Neural cell (in vitro differentiated cells): ENCODE results near the gene CFAP99. TPM values are rescaled to one million over a fixed set of nuclear protein-coding genes. Genes with fewer than 3 reads are reported as not detected.
"Not testable (repeated sequence)": the region's sequence is repeated elsewhere in the genome, so short reads cannot be mapped to it uniquely, and the experiment has no call there.

Source experiments
- H2AFZ ChIP-seq: fragments of 200-600, 300-800 bp; sonication (generic), shearing (Covaris generic); 2 replicates; pipeline ENCODE4 v1.6.0; 2014; ENCODE audit warnings: low read depth, mild to moderate bottlenecking, antibody characterized with exemption, low read length, moderate library complexity
- H3F3A ChIP-seq: fragments of 200-600 bp; shearing (Covaris generic); 2 replicates; pipeline ENCODE4 v1.6.1; 2016; ENCODE audit warnings: mild to moderate bottlenecking, moderate library complexity, mixed read lengths, antibody characterized with exemption, low read length; ENCODE audit not compliant: insufficient read depth, poor library complexity, severe bottlenecking
- H3K27ac ChIP-seq: fragments of 200-600, 300-800 bp; sonication (generic), shearing (Covaris generic); 2 replicates; pipeline ENCODE4 v1.5.1; 2014; ENCODE audit warnings: mild to moderate bottlenecking, low read length, moderate library complexity
- H3K27me3 ChIP-seq: fragments of 300-800, 200-600 bp; sonication (generic), shearing (Covaris generic); 2 replicates; pipeline ENCODE4 v1.6.0; 2014; ENCODE audit warnings: mild to moderate bottlenecking, low read depth, low read length, moderate library complexity; ENCODE audit not compliant: insufficient read depth
- H3K36me3 ChIP-seq: fragments of 300-800, 200-600 bp; sonication (generic), shearing (Covaris generic); 2 replicates; pipeline ENCODE4 v1.5.1; 2014; ENCODE audit warnings: mild to moderate bottlenecking, antibody characterized with exemption, low read length, moderate library complexity; ENCODE audit not compliant: insufficient read depth
- H3K4me2 ChIP-seq: fragments of 300-800, 200-600 bp; sonication (generic), shearing (Covaris generic); 2 replicates; pipeline ENCODE4 v1.6.0; 2014; ENCODE audit warnings: mild to moderate bottlenecking, low read length
- H3K4me3 ChIP-seq: fragments of 300-800, 200-600 bp; sonication (generic), shearing (Covaris generic); 2 replicates; pipeline ENCODE4 v1.5.1; 2014; ENCODE audit warnings: mild to moderate bottlenecking, low read length, moderate library complexity
- H3K79me2 ChIP-seq: fragments of 200-600 bp; shearing (Covaris generic); replicated peaks from 2 replicates; pipeline ENCODE4 v1.6.0; 2014; ENCODE audit warnings: mild to moderate bottlenecking, low read length, moderate library complexity; ENCODE audit not compliant: insufficient read depth
- H3K9ac ChIP-seq: fragments of 300-800, 200-600 bp; sonication (generic), shearing (Covaris generic); 2 replicates; pipeline ENCODE4 v1.6.1; 2016; ENCODE audit warnings: mild to moderate bottlenecking, low read length, mixed read lengths
- H3K9me2 ChIP-seq: fragments of 200-600 bp; shearing (Covaris generic); 2 replicates; pipeline ENCODE4 v1.6.1; 2016; ENCODE audit warnings: mild to moderate bottlenecking, low read length, mixed read lengths; ENCODE audit not compliant: insufficient read depth
- H3K9me3 ChIP-seq: fragments of 200-600, 300-800 bp; sonication (generic), shearing (Covaris generic); 2 replicates; pipeline ENCODE4 v1.6.1; 2016; ENCODE audit warnings: mild to moderate bottlenecking, mixed run types, low read length, moderate library complexity, mixed read lengths
- H4K20me1 ChIP-seq: fragments of 200-600 bp; shearing (Covaris generic); 2 replicates; pipeline ENCODE4 v1.6.1; 2016; ENCODE audit warnings: mild to moderate bottlenecking, mixed run types; ENCODE audit not compliant: insufficient read depth
- CTCF ChIP-seq: fragments of 450-650 bp; IDR thresholded peaks from 2 replicates; pipeline ENCODE4 v1.5.1; 2014; ENCODE audit warnings: antibody characterized with exemption, mild to moderate bottlenecking, moderate library complexity; ENCODE audit not compliant: poor library complexity, severe bottlenecking
- EZH2 ChIP-seq: fragments of 200-600, 300-800 bp; shearing (Covaris generic), sonication (generic); IDR thresholded peaks from 2 replicates; pipeline ENCODE4 v1.6.1; 2014; ENCODE audit warnings: antibody characterized with exemption, low read length, borderline replicate concordance, mild to moderate bottlenecking; ENCODE audit not compliant: insufficient read depth, poor library complexity, severe bottlenecking
- MXI1 ChIP-seq: fragments of 450-650 bp; conservative IDR thresholded peaks from 2 replicates; pipeline ENCODE4 v1.6.1; 2014; ENCODE audit warnings: antibody characterized with exemption, mild to moderate bottlenecking; ENCODE audit not compliant: poor library complexity, severe bottlenecking
- RAD21 ChIP-seq: fragments of 450-650 bp; conservative IDR thresholded peaks from 2 replicates; pipeline ENCODE4 v1.6.1; 2014; ENCODE audit warnings: antibody characterized with exemption, mild to moderate bottlenecking, moderate library complexity
- REST ChIP-seq: IDR thresholded peaks from 2 replicates; pipeline ENCODE4 v1.6.1; 2012; ENCODE audit warnings: borderline replicate concordance
- SMC3 ChIP-seq: fragments of 450-650 bp; conservative IDR thresholded peaks from 2 replicates; pipeline ENCODE4 v1.6.1; 2014; ENCODE audit warnings: antibody characterized with exemption, mild to moderate bottlenecking, moderate library complexity; ENCODE audit not compliant: poor library complexity
- polyA plus RNA-seq: library from polyadenylated mRNA; depleted of rRNA; stranded (reverse); fragments of >200 nt; gene quantifications from 2 replicates; pipeline ENCODE4 v1.2.3, GENCODE V29; 2014

Gene CFAP99
- polyA plus RNA-seq, 1 donor from 2014 or later = not detected

GRCh38 chr4:2378898-2379297, 39.9 kb upstream of the CFAP99 start:
- Histone ChIP-seq H3F3A (no peaks in the 10 kb centered on the region), H4K20me1 (no peaks in the 10 kb centered on the region), H3K79me2 (no peaks in the 10 kb centered on the region), H3K9me2 (no peaks in the 10 kb centered on the region), H3K9me3 (no peaks in the 10 kb centered on the region), H3K27me3 (no peaks in the 10 kb centered on the region), H3K4me2 (no peak overlapping the region), H3K36me3 (no peaks in the 10 kb centered on the region), H2AFZ (no peak overlapping the region), H3K4me3 (no peak overlapping the region), H3K27ac (no peak overlapping the region), H3K9ac (no peak overlapping the region)
- TF ChIP-seq REST (no peak), MXI1 (no peak), SMC3 (no peak), RAD21 (no peak), CTCF (no peak), EZH2 (no peak)

- not testable (repeated sequence) for H3K9ac ChIP-seq, H3F3A ChIP-seq, H3K9me2 ChIP-seq, H2AFZ ChIP-seq, H4K20me1 ChIP-seq, H3K36me3 ChIP-seq, H3K4me3 ChIP-seq, H3K27me3 ChIP-seq, H3K79me2 ChIP-seq, H3K4me2 ChIP-seq, H3K9me3 ChIP-seq, H3K27ac ChIP-seq
Measured at GRCh38 chr4:2380589-2380988, 38.2 kb upstream of the CFAP99 start.

GRCh38 chr4:2382769-2383202, 36.0 kb upstream of the CFAP99 start:
- H2AFZ ChIP-seq, H3K79me2 ChIP-seq, H3K36me3 ChIP-seq, H3K4me3 ChIP-seq, H3K27me3 ChIP-seq, H3K9me2 ChIP-seq, H3F3A ChIP-seq, H3K9ac ChIP-seq, H3K4me2 ChIP-seq, H3K9me3 ChIP-seq, H3K27ac ChIP-seq, H4K20me1 ChIP-seq: not testable (repeated sequence)

- not testable (repeated sequence) for H3F3A ChIP-seq, H3K27me3 ChIP-seq, H3K9ac ChIP-seq, H3K79me2 ChIP-seq, H3K4me2 ChIP-seq, H3K36me3 ChIP-seq, H3K4me3 ChIP-seq, H3K27ac ChIP-seq, H3K9me3 ChIP-seq, H3K9me2 ChIP-seq, H4K20me1 ChIP-seq, H2AFZ ChIP-seq
Measured at GRCh38 chr4:2383220-2383631, 35.5 kb upstream of the CFAP99 start.
